Effector memory CD8-positive, alpha-beta T cell (primary cell): ENCODE data around the gene DEPDC7.
A peak's percentile ranks its signal among the peaks of the same experiment; 100 is the strongest.

Experiments
- ATAC-seq: fragments of 150-1000 bp; cut with Tn5 transposase; replicated peaks from 2 replicates; pipeline ENCODE4 v1.10.0; 2021; ENCODE audit warnings: mild to moderate bottlenecking, moderate library complexity
- DNase-seq, 3 experiments: peaks; one replicate each; pipeline ENCODE4 v3.0.0; 2021
- H3K27ac Mint-ChIP-seq, 2 donors: one replicate each; pipeline ENCODE4 v1.8.0; 2022; ENCODE audit warnings: mild to moderate bottlenecking in 2 of 2, mixed read lengths in 2 of 2, moderate library complexity in 2 of 2
- H3K27me3 Mint-ChIP-seq, 2 donors: one replicate each; pipeline ENCODE4 v1.8.0; 2022; ENCODE audit warnings: mixed read lengths in 2 of 2
- H3K36me3 Mint-ChIP-seq: one replicate; pipeline ENCODE4 v1.8.0; 2022; ENCODE audit warnings: mild to moderate bottlenecking, moderate library complexity, mixed read lengths; ENCODE audit not compliant: insufficient read depth
- H3K4me1 Mint-ChIP-seq, 2 donors: one replicate each; pipeline ENCODE4 v1.8.0; 2022; ENCODE audit warnings: low read depth in 2 of 2, mixed read lengths in 2 of 2
- H3K4me3 Mint-ChIP-seq, 2 donors: one replicate each; pipeline ENCODE4 v1.8.0; 2022; ENCODE audit warnings: mild to moderate bottlenecking in 2 of 2, mixed read lengths in 2 of 2, moderate library complexity in 2 of 2
- H3K9me3 Mint-ChIP-seq, 2 donors: one replicate each; pipeline ENCODE4 v1.8.0; 2022; ENCODE audit warnings: mixed read lengths in 2 of 2

Gene DEPDC7

DNA sequence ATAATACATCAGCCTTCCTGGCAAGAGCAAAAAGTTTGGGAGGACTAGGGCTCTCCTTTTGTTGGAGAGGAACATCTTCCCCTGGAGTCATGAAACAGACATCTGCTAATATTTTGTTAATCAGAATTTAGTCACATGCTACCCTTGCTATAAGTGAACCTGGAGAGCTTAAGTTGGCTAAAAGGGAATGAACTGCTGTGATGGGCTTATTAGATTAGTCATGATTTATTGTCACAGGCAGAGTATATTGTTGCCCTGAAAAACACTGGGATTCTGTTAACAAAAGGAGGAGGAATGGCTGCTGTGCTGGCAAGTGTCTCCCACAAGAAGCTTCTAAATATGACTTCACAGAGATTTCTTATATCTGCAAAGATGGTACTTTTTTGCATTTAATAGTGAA, 39.7 kb downstream of the DEPDC7 start:
- no peak for ATAC-seq
- DNase-seq, result no peak
- no peaks in the 10 kb centered on the region for H3K9me3 Mint-ChIP-seq
- H3K27ac Mint-ChIP-seq, result no peak overlapping the region
- peaks cover 40% of the 10 kb centered on the region for H3K36me3 Mint-ChIP-seq
- no peaks in the 10 kb centered on the region for H3K27me3 Mint-ChIP-seq
- H3K4me1 Mint-ChIP-seq, result peaks cover 2 to 5% of the 10 kb centered on the region in 2 donors
- no peak overlapping the region for H3K4me3 Mint-ChIP-seq

DNA sequence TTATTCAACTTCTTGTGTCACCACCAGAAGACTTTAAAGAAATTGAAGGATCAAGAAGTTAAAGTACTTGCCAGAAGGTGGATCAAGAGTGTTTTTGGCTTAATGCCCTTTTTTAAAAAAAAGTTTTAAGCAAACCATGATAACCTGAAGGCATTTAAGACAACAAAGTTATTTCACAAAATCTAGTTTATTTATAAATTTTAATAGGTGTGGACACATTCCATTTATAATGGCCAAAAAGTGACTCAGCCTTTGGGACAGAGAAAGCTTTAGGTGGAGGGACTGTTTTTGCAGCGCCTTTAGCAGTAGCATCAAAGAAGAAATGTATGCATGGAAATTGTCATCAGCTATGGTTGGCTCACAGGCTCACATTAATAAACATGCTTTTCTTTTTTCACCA, 41.6 kb downstream of the DEPDC7 start:
- DNase-seq, result no peak
- Mint-ChIP-seq H3K4me1 (peaks cover under 1 to 2% of the 10 kb centered on the region in 2 donors), H3K27ac (peak overlapping the region in 1 of 2 donors; percentile 3), H3K36me3 (peaks cover 52% of the 10 kb centered on the region), H3K9me3 (no peaks in the 10 kb centered on the region), H3K27me3 (no peaks in the 10 kb centered on the region), H3K4me3 (no peak overlapping the region)
- ATAC-seq, result no peak

DNA sequence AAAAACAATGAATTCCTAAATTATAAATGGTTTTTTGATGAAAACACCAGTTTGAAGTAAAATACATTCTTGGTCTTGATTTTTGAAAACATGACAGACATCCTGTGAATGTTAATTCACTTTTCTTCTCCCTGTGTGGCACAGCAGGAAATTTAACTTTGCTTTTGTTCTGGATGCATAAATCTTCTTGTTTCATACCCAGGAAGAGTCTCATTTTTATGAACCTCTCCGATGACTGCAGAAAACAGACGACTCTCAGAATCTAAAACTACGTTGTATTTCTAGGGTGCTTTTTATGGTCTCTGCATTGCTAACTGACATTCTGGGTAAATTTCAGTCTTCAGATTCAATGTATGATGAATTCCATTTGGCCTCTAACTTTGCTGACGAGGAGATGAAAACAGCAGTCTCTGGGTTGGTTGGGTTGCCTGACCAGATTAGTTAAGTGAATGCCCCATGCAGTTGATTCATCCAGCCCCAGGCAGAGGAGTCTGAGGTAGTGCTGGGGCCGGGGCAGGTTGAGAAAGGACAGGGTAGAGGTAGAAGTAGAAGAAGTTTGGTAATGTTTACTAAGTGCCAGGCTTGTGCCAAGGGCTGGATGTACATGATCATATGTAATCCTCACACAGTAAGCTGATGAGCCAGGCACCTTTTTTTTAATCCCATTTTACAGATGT, 43.8 kb downstream of the DEPDC7 start:
- no peak overlapping the region for H3K4me3 Mint-ChIP-seq
- ATAC-seq (no peak), DNase-seq (no peak)
- peaks cover 60% of the 10 kb centered on the region for H3K36me3 Mint-ChIP-seq
- no peaks in the 10 kb centered on the region for H3K9me3 Mint-ChIP-seq
- no peaks in the 10 kb centered on the region for H3K27me3 Mint-ChIP-seq
- peaks cover 10 to 14% of the 10 kb centered on the region in 2 donors for H3K4me1 Mint-ChIP-seq
- H3K27ac Mint-ChIP-seq, result peak overlapping the region; percentile 28 to 42

DNA sequence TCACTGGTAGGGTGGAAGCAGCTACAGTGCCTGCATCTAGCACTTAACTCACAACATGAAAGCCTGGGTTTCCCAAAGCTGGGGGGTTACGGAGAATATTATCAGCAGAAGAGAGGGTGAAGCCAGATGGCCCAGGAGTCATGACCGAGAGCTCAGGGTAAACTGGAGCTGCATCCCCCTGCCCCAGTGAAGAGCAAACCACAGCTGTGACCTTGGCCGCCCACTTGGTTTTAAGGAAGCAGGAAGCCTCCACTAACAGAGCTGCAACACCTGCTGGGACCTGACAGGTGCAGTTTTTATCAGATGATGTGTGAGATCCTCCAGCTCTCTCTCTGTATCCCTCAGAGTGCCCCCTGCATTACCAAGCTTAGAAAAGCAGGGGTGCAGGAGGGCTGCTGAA, 44.6 kb downstream of the DEPDC7 start:
- Mint-ChIP-seq H3K4me3 (no peak overlapping the region), H3K27ac (peak overlapping the region; percentile 28 to 42), H3K36me3 (peaks cover 58% of the 10 kb centered on the region), H3K4me1 (peaks cover 14% of the 10 kb centered on the region in 2 donors), H3K9me3 (no peaks in the 10 kb centered on the region), H3K27me3 (no peaks in the 10 kb centered on the region)
- no peak for DNase-seq
- ATAC-seq, result no peak

DNA sequence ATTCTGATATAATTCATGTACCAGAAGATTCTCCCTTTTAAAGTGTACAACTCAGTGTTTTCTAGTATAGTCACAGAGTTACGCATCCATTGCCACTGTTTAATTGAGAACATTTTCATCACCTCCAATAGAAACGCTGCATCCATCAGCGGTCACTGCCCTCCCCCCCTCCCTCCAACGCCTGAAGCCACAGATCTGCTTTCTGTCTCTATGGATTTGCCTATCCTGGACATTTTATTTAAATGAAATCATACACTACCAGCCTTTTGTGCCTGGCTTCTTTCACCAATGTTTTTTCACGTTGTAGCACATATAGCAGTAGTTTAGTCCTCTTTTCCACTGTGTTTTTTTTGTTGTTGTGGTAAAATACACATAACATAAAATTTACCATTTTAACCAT, 46.5 kb downstream of the DEPDC7 start:
- H3K4me1 Mint-ChIP-seq, result peaks cover 14% of the 10 kb centered on the region in 2 donors
- H3K36me3 Mint-ChIP-seq, result peaks cover 51% of the 10 kb centered on the region
- H3K27ac Mint-ChIP-seq, result peak overlapping the region in 1 of 2 donors; percentile 7
- H3K9me3 Mint-ChIP-seq, result no peaks in the 10 kb centered on the region
- H3K27me3 Mint-ChIP-seq, result no peaks in the 10 kb centered on the region
- DNase-seq, result no peak
- no peak overlapping the region for H3K4me3 Mint-ChIP-seq
- ATAC-seq, result no peak

DNA sequence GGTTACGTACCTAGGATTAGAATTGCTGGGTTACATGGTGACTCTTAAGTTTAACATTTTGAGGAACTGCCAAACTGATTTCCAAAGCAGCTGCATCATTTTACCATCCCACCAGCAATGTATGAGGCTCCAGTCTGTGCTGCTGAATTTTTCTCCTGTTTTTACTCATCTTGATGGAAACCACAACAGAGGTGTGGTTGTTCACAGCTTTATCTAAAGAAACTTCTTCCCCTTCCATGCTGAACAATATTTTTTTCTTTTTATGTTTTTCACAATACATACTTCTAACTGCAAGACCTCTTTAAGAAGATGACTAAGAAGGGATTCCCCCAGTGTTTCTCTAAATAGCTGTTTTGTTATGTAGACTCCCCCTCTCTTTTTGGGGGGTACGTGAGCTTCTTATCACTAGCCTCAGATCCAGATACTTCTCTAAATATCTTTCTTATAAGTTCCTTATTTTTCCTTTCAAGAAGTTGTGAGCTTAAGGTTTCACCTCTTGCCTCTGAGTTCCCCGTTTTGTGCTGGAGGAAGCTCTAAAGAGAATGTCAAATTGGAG, 47.7 kb downstream of the DEPDC7 start:
- no peaks in the 10 kb centered on the region for H3K9me3 Mint-ChIP-seq
- H3K36me3 Mint-ChIP-seq, result peaks cover 41% of the 10 kb centered on the region
- DNase-seq, result no peak
- peak overlapping the region; percentile 71 to 93 for H3K27ac Mint-ChIP-seq
- peaks cover 14% of the 10 kb centered on the region in 2 donors for H3K4me1 Mint-ChIP-seq
- no peaks in the 10 kb centered on the region for H3K27me3 Mint-ChIP-seq
- no peak for ATAC-seq
- peak overlapping the region in 1 of 2 donors; percentile 11 for H3K4me3 Mint-ChIP-seq

DNA sequence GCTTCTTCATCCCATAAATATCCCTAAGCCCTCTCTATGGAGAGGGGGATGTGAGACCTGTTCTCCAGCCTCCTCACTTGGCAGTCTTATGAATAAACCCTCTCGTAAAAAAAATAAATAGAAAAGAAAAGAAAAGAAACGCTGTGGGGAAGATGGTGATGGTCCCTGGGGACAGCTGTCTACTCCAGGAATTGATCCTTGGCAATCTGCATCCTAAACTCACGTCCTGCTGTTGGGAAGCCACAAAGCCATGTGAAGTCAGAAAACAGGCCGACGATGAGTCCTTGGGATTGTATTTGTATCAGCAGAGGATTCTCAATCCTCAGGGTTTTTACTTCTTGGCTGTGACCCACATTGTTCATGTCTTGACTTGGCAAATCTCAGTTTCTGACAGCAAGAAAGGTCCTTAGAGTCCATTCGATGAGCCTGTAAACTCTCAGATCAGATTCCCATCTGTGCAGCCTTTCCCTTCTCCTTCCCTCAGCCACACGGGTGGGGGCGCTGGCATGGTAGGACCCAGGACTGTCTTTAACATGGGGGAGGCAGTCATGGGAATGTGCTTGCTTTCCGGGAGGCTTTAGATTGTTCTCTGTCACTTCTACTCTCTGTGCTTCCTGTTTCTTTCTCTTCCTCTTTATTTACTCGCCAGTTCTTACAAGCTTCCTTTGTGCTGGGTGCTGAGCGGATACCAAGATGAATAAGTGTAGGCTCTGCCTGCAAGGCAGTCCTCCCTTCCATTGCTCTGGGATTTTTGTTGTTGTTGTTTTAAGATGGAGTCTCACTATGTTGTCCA, 48.6 kb downstream of the DEPDC7 start:
- Mint-ChIP-seq H3K9me3 (no peaks in the 10 kb centered on the region), H3K4me1 (peaks cover 14% of the 10 kb centered on the region in 2 donors), H3K36me3 (peaks cover 33% of the 10 kb centered on the region), H3K27ac (peak overlapping the region; percentile 71 to 93), H3K27me3 (no peaks in the 10 kb centered on the region), H3K4me3 (peak overlapping the region in 1 of 2 donors; percentile 11)
- ATAC-seq (no peak), DNase-seq (no peak)

DNA sequence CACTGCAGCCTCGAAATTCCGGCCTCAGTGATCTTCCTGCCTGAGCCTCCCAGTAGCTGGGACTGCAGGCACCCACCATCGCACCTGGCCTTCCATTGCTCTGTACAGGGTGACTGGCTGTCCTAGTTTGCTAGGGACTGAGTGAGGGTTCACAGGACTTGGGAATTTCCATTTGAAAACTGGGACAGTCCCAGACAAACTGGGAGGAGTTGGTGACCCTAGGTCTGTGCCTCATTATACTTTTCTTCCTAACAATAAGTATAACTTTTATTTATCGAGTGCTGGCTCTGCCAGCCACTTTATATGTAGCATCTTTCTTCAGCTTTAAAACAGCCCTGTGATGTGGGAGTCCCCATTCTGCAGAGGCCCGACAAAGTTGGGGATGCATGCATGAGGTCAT, 49.2 kb downstream of the DEPDC7 start:
- H3K27me3 Mint-ChIP-seq, result no peaks in the 10 kb centered on the region
- H3K9me3 Mint-ChIP-seq, result no peaks in the 10 kb centered on the region
- H3K36me3 Mint-ChIP-seq, result peaks cover 29% of the 10 kb centered on the region
- peak overlapping the region; percentile 17 to 71 for H3K27ac Mint-ChIP-seq
- no peak overlapping the region for H3K4me3 Mint-ChIP-seq
- DNase-seq (no peak), ATAC-seq (no peak)
- H3K4me1 Mint-ChIP-seq, result peaks cover 14% of the 10 kb centered on the region in 2 donors

DNA sequence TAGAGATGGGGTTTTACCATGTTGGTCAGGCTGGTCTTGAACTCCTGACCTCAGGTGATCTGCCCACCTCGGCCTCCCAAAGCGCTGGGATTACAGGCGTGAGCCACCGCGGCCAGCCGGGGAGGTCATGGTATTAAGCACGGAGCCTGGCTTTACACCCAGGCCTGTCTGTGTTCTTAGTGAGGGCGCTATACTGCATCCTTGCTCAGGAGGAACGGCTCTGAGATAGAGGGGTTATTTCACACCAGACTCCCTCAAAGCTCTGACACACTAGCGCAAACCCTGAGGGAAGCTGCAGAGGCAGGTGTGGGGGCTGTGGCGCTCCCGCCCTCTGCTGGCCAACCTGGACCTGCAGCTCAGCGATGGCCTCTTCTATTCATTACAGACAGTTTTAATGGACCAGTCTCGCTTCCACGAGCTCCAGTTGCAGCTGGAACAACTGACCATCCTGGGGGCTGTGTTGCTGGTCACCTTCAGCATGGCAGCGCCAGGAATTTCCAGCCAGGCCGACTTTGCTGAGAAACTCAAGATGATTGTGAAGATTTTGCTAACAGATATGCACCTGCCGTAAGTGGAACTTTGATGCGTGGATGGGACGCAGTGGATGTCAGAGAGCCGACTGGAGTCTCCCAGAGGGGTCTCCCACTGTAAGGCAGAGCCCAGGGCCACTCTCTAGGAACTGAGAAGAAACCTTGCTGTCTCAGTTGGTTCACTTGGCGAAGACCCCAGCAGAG, 49.9 kb downstream of the DEPDC7 start:
- Mint-ChIP-seq H3K4me1 (peaks cover 14% of the 10 kb centered on the region in 2 donors), H3K4me3 (no peak overlapping the region), H3K36me3 (peaks cover 34% of the 10 kb centered on the region), H3K27me3 (no peaks in the 10 kb centered on the region), H3K27ac (no peak overlapping the region), H3K9me3 (no peaks in the 10 kb centered on the region)
- DNase-seq (peak; percentile 58 to 66 (median 65)), ATAC-seq (peak; percentile 93)

DNA sequence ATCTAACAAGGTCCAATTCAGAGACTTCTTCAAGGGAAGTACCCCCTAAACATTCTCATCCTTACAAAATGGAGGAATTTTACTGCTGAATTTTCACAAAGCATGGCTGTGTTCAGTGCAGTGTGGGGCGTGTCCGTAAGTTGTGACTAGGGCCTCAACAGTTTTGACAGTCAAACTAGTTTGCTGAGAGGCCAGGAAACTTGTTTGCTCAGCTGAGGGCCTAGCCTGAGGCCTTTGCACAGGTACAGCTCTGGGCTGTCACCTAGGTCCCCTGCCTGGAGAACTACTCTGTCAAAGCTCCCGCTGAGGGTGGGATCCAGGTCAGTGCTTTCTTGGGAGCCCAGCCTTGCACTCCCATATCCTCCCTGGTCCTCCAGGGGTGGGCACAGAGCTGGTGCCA, 51.6 kb downstream of the DEPDC7 start:
- no peak for DNase-seq
- no peak overlapping the region for H3K4me3 Mint-ChIP-seq

DNA sequence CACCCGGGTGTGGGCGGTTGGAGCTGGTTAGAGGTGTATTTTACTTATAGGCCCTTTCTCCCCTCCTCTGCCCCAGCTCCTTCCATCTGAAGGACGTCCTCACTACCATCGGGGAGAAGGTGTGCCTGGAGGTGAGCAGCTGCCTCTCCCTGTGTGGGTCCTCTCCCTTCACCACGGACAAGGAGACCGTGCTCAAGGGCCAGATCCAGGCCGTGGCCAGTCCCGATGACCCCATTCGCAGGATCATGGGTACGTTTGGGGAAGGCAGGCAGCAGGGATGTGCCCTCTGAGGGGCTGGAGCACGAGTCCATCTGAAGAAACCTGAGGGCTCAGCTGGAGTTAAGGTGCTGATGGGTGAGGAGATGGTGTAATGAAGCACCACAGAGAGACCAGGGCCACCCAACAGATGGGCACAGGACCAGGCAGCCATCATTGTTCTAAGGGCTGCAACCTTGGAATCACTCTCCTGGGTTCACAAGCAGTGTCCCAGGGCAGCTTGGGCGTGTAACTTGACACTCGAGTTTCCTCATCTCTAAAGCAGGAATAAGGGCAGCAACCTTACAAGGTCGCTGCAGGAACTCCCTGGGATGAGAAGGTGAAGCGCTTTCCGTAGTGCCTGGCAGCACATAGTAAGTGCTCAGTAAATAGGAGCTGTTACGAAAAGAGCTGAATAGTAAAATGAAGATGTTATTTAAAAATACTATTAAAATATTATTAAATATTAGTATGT, 53.1 kb downstream of the DEPDC7 start:
- H3K27ac Mint-ChIP-seq, result no peak overlapping the region
- no peak for DNase-seq
- no peaks in the 10 kb centered on the region for H3K27me3 Mint-ChIP-seq
- H3K36me3 Mint-ChIP-seq, result peaks cover 42% of the 10 kb centered on the region
- no peak for ATAC-seq
- H3K9me3 Mint-ChIP-seq, result no peaks in the 10 kb centered on the region
- H3K4me3 Mint-ChIP-seq, result no peak overlapping the region
- peaks cover 1 to 8% of the 10 kb centered on the region in 2 donors for H3K4me1 Mint-ChIP-seq

More for the DNA sequence above, 51.6 kb downstream of the DEPDC7 start:
- no peaks in the 10 kb centered on the region for H3K27me3 Mint-ChIP-seq
- no peak for ATAC-seq
- H3K27ac Mint-ChIP-seq, result no peak overlapping the region
- peaks cover 13 to 14% of the 10 kb centered on the region in 2 donors for H3K4me1 Mint-ChIP-seq
- H3K9me3 Mint-ChIP-seq, result no peaks in the 10 kb centered on the region
- peaks cover 36% of the 10 kb centered on the region for H3K36me3 Mint-ChIP-seq

DNA sequence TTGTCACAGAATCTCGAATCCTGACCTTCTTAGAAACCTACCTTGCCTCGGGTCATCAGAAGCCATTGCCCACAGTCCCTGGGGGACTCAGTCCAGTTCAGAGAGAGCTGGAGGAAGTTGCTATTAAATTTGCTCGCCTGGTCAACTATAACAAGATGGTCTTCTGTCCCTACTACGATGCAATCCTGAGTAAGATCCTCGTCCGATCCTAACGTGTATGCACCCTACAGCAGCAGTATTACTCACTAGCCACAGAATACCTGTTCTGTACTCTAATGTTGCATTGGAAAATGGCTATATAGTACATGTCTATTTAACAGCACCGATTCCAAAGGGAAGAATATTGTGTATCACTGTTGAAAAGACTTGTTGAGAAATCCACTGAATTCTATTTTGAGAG, 56.8 kb downstream of the DEPDC7 start:
- Mint-ChIP-seq H3K27ac (no peak overlapping the region), H3K27me3 (no peaks in the 10 kb centered on the region), H3K36me3 (peaks cover 61% of the 10 kb centered on the region)

More for the DNA sequence above, 56.8 kb downstream of the DEPDC7 start:
- H3K4me3 Mint-ChIP-seq, result no peak overlapping the region
- no peaks in the 10 kb centered on the region for H3K9me3 Mint-ChIP-seq
- no peak for DNase-seq
- ATAC-seq, result no peak
- no peaks in the 10 kb centered on the region for H3K4me1 Mint-ChIP-seq
